Endothelial cell of umbilical vein (primary cell): ENCODE data around the gene ITGA1. TPM values are rescaled to one million over a fixed set of nuclear protein-coding genes. Genes with fewer than 3 reads are reported as not detected.

Experiments
- BruUV-seq: library from RNA; stranded (reverse); fragments of 400-500 nt; replicated peaks from 2 replicates; lab custom pipeline; 2021; lab: Mats Ljungman, UMichigan
- CTCF ChIA-PET: fragments of 300-600, 350-600 bp; sonication (Branson Sonifier 250); formaldehyde crosslinking; loops from one replicate; lab custom pipeline; 2021; ENCODE audit warnings: antibody characterized with exemption, inconsistent platforms; lab: Charles Lee
- POLR2A ChIA-PET: fragments of 300-600, 350-600 bp; sonication (Branson Sonifier 250); formaldehyde crosslinking; loops from one replicate; lab custom pipeline; 2021; ENCODE audit warnings: antibody characterized with exemption, inconsistent platforms; lab: Charles Lee
- DNase-seq: peaks from one replicate; pipeline ENCODE4 v3.0.0-alpha.2; 2011; ENCODE audit warnings: low read depth, low spot score
- FAIRE-seq: peaks from 2 replicates; lab custom pipeline; 2011; peaks lifted over from hg19 to GRCh38; lab: Jason Lieb, UNC
- H2AFZ ChIP-seq: 2 replicates; pipeline ENCODE4 v1.6.0; 2012; ENCODE audit warnings: low read depth, low read length, control low read depth, inconsistent platforms
- H3K27ac ChIP-seq: 2 replicates; pipeline ENCODE4 v1.5.1; 2011; ENCODE audit warnings: low read depth, mild to moderate bottlenecking, control low read depth, low read length, moderate library complexity; ENCODE audit not compliant: insufficient read depth
- H3K27me3 ChIP-seq, 2 experiments: 2 replicates each; pipeline versions ENCODE4 v1.6.0 to v1.6.1; 2011; ENCODE audit warnings: low read length in 2 of 2, mixed read lengths in 1 of 2; ENCODE audit not compliant: control insufficient read depth in 2 of 2, insufficient read depth in 2 of 2
- H3K36me3 ChIP-seq, 2 experiments: 2 replicates in 1 of 2; 3 replicates in 1 of 2; pipeline ENCODE4 v1.5.1; 2011; ENCODE audit warnings: low read length in 2 of 2, mild to moderate bottlenecking in 1 of 2, moderate library complexity in 1 of 2; ENCODE audit not compliant: control insufficient read depth in 2 of 2, insufficient read depth in 2 of 2; ENCODE audit errors: extremely low read depth in 1 of 2
- H3K4me1 ChIP-seq: 3 replicates; pipeline ENCODE4 v1.5.1; 2011; ENCODE audit warnings: mild to moderate bottlenecking, low read length; ENCODE audit not compliant: control insufficient read depth, insufficient read depth; ENCODE audit errors: extremely low read depth
- H3K4me2 ChIP-seq: 2 replicates; pipeline ENCODE4 v1.6.1; 2011; ENCODE audit warnings: low read length, control low read depth, mixed read lengths; ENCODE audit not compliant: insufficient read depth
- H3K4me3 ChIP-seq, 3 experiments: fragments of 200-600 bp in 1 of 3; sonication (generic), shearing (Covaris generic) in 1 of 3; replicated peaks in 1 of 3; 2 replicates each; pipeline ENCODE4 v1.5.1; 2011 to 2016; ENCODE audit warnings: control low read depth in 3 of 3, low read length in 3 of 3, mild to moderate bottlenecking in 2 of 3, inconsistent platforms in 1 of 3, low read depth in 1 of 3, moderate library complexity in 1 of 3; ENCODE audit not compliant: insufficient read depth in 1 of 3
- H3K79me2 ChIP-seq: 2 replicates; pipeline ENCODE4 v1.6.0; 2012; ENCODE audit warnings: low read length, inconsistent platforms; ENCODE audit not compliant: control insufficient read depth, insufficient read depth
- H3K9ac ChIP-seq: replicated peaks from 2 replicates; pipeline ENCODE3; 2011; ENCODE audit warnings: low read length, control low read depth; ENCODE audit not compliant: insufficient read depth; ENCODE audit errors: extremely low read depth
- H3K9me1 ChIP-seq: replicated peaks from 3 replicates; pipeline ENCODE4 v1.6.0; 2011; ENCODE audit warnings: mild to moderate bottlenecking, low read length; ENCODE audit not compliant: control insufficient read depth, insufficient read depth; ENCODE audit errors: extremely low read depth
- H3K9me3 ChIP-seq: replicated peaks from 2 replicates; pipeline ENCODE4 v1.5.1; 2012; ENCODE audit warnings: low read length, inconsistent platforms; ENCODE audit not compliant: control insufficient read depth, insufficient read depth
- H4K20me1 ChIP-seq: replicated peaks from 2 replicates; pipeline ENCODE3; 2011; ENCODE audit warnings: mild to moderate bottlenecking, low read length; ENCODE audit not compliant: control insufficient read depth, insufficient read depth; ENCODE audit errors: extremely low read depth
- EZH2 ChIP-seq: IDR thresholded peaks from 2 replicates; pipeline ENCODE4 v1.6.1; 2012; ENCODE audit warnings: borderline replicate concordance, low read depth, mild to moderate bottlenecking, moderate library complexity, low read length, inconsistent platforms; ENCODE audit not compliant: severe bottlenecking
- FOS ChIP-seq: IDR thresholded peaks from 2 replicates; pipeline ENCODE4 v1.6.1; 2011; ENCODE audit warnings: mild to moderate bottlenecking, low read length, moderate library complexity, borderline replicate concordance; ENCODE audit not compliant: insufficient read depth
- GATA2 ChIP-seq: IDR thresholded peaks from 2 replicates; pipeline ENCODE4 v1.7.0; 2011; ENCODE audit warnings: low read depth, mild to moderate bottlenecking, moderate library complexity, mixed read lengths, low read length; ENCODE audit not compliant: insufficient read length, insufficient read depth
- JUN ChIP-seq: IDR thresholded peaks from 2 replicates; pipeline ENCODE4 v1.6.1; 2011; ENCODE audit warnings: borderline replicate concordance, low read depth; ENCODE audit not compliant: insufficient read length, insufficient read depth
- MYC ChIP-seq: IDR thresholded peaks from one replicate; pipeline ENCODE4 v1.6.1; 2011; ENCODE audit warnings: mild to moderate bottlenecking, low read depth, low read length
- POLR2A ChIP-seq: IDR thresholded peaks from 2 replicates; pipeline ENCODE4 v1.6.1; 2012; ENCODE audit warnings: low read depth, mild to moderate bottlenecking, control low read depth, low read length
- POLR2AphosphoS5 ChIP-seq: IDR thresholded peaks from 2 replicates; pipeline ENCODE4 v1.6.1; 2012; ENCODE audit warnings: low read depth, mild to moderate bottlenecking, control low read depth, low read length, moderate library complexity; ENCODE audit not compliant: insufficient read depth
- dilution Hi-C: fragments of 300-500 bp; cut with MboI; formaldehyde crosslinking; loops from one replicate; pipeline ENCODE4 v1.15.0; 2019; ENCODE audit warnings: low sequenced_read_pairs; ENCODE audit not compliant: extremely low pct_ligation_motif_present
- intact Hi-C: fragments of 100-400 bp; cut with micrococcal nuclease; formaldehyde crosslinking; loops from one replicate; pipeline ENCODE4 v1.10.0; 2022
- polyA plus RNA-seq, 4 experiments: library from polyadenylated mRNA; depleted of rRNA in 3 of 4; stranded (reverse) in 3 of 4; unstranded in 1 of 4; fragments of >200 nt; gene quantifications; 2 replicates each; pipeline versions ENCODE4 v1.2.1 to v1.2.3, GENCODE V29; 2011 to 2012; ENCODE audit warnings: missing spikeins in 1 of 4
- total RNA-seq: library from RNA; stranded (reverse); gene quantifications from 2 replicates; pipeline ENCODE4 v1.2.3, GENCODE V29; 2021
- TF ChIP-seq, protein P1 (sequence below), 2 donors: IDR thresholded peaks; 1 replicate in 1 of 2; 2 replicates in 1 of 2; pipeline ENCODE4 v1.5.1; 2011; ENCODE audit warnings: low read length in 2 of 2, mild to moderate bottlenecking in 2 of 2, moderate library complexity in 2 of 2, control low read depth in 1 of 2, inconsistent platforms in 1 of 2, low read depth in 1 of 2; ENCODE audit not compliant: insufficient read depth in 1 of 2; ENCODE audit errors: extremely low read depth in 1 of 2
- TF ChIP-seq, protein P2 (sequence below): IDR thresholded peaks from 2 replicates; pipeline ENCODE4 v1.6.1; 2011; ENCODE audit not compliant: insufficient read depth, insufficient read length

The ITGA1 gene
- total and polyA plus RNA-seq, 2 donors (not counting 3 experiments of a cell fraction or from before 2014, with no cell fraction given), result 0.65 to 1.9 TPM

DNA sequence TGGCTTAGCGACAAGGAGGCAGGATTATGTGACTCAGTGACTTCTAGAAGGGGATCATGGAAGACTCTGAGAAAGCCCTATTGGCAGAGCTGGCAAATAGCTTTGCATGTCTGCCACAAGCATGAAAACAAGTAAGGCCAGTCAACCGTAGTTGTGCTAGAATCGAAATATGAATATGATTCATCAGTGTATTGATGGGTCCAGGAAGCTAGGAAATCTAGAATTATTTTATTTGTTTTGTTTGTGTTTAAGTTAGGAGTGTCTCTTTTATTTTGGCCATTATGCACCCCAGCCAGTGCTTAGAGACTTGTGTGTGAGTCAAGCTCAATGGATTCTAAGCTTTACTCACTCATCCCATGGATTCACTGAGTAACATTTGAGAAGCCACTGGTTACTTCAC lies 197.6 kb downstream of the ITGA1 start:
- no peak overlapping the region for H3K4me3 ChIP-seq
- no peaks in the 10 kb centered on the region for H3K36me3 ChIP-seq
- TF ChIP-seq FOS (peak; percentile 10), EZH2 (no peak)
- H2AFZ ChIP-seq, result no peak overlapping the region
- H3K27me3 ChIP-seq, result no peaks in the 10 kb centered on the region
- intact Hi-C loops, result no loop called here
- ChIA-PET POLR2A (interaction anchor here (0.7 kb wide), 1 partner anchor 120 kb away, joined by 7 read pairs; no protein-coding TSS in a partner anchor), CTCF (interaction anchor here (0.8 to 1.8 kb wide), 3 partner anchors 37 to 70 kb away, joined by 3 to 11 read pairs (median 4); no protein-coding TSS in a partner anchor)
- peak overlapping the region; percentile 14 for H3K4me2 ChIP-seq
- H4K20me1 ChIP-seq, result no peaks in the 10 kb centered on the region
- no peak overlapping the region for H3K27ac ChIP-seq
- dilution Hi-C loops, result no loop called here
- no peak overlapping the region for H3K9ac ChIP-seq
- H3K9me1 ChIP-seq, result no peaks in the 10 kb centered on the region
- peaks cover 51% of the 10 kb centered on the region for H3K4me1 ChIP-seq
- BruUV-seq, result no TSS peak
- no peaks in the 10 kb centered on the region for H3K9me3 ChIP-seq
- peak; percentile 43 for DNase-seq
- peak; percentile 53 for FAIRE-seq
- H3K79me2 ChIP-seq, result peaks cover 11% of the 10 kb centered on the region

GRCh38 chr5:52987711-52988331 lies 200.1 kb downstream of the ITGA1 start:
- TF ChIP-seq GATA2 (peak; percentile 99), MYC (no peak), POLR2AphosphoS5 (no peak), FOS (peak; percentile 90), POLR2A (no peak), JUN (peak; percentile 66), EZH2 (no peak)
- TF ChIP-seq, protein P1, sequence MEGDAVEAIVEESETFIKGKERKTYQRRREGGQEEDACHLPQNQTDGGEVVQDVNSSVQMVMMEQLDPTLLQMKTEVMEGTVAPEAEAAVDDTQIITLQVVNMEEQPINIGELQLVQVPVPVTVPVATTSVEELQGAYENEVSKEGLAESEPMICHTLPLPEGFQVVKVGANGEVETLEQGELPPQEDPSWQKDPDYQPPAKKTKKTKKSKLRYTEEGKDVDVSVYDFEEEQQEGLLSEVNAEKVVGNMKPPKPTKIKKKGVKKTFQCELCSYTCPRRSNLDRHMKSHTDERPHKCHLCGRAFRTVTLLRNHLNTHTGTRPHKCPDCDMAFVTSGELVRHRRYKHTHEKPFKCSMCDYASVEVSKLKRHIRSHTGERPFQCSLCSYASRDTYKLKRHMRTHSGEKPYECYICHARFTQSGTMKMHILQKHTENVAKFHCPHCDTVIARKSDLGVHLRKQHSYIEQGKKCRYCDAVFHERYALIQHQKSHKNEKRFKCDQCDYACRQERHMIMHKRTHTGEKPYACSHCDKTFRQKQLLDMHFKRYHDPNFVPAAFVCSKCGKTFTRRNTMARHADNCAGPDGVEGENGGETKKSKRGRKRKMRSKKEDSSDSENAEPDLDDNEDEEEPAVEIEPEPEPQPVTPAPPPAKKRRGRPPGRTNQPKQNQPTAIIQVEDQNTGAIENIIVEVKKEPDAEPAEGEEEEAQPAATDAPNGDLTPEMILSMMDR (IDR thresholded peaks at IDR 0.05; ENCODE audit: extremely low read depth in 1 of 2, insufficient read depth in 1 of 2, low read depth in 1 of 2, low read length in 2 of 2), result no peak
- TF ChIP-seq, protein P2, sequence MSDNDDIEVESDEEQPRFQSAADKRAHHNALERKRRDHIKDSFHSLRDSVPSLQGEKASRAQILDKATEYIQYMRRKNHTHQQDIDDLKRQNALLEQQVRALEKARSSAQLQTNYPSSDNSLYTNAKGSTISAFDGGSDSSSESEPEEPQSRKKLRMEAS, result no peak
- Histone ChIP-seq H4K20me1 (no peaks in the 10 kb centered on the region), H2AFZ (no peak overlapping the region), H3K79me2 (peaks cover 37% of the 10 kb centered on the region), H3K9me3 (no peaks in the 10 kb centered on the region), H3K27me3 (no peaks in the 10 kb centered on the region), H3K27ac (peak overlapping the region; percentile 83), H3K9me1 (no peaks in the 10 kb centered on the region), H3K4me1 (peaks cover 74% of the 10 kb centered on the region), H3K4me2 (peak overlapping the region; percentile 85), H3K9ac (peak overlapping the region; percentile 76), H3K36me3 (no peaks in the 10 kb centered on the region), H3K4me3 (peak overlapping the region in 1 of 3 experiments; percentile 80)
- FAIRE-seq (peak; percentile 82), DNase-seq (peak; percentile 83)
- TSS peak; percentile 2 for BruUV-seq
- CTCF ChIA-PET, result interaction anchor here (0.7 to 5.1 kb wide), 18 partner anchors 9 to 112 kb away, joined by 3 to 64 read pairs (median 5); no protein-coding TSS in a partner anchor
- intact Hi-C loops, result loop anchor here (1.0 to 2.0 kb wide), 3 partner anchors 17 to 75 kb away; no protein-coding TSS in a partner anchor
- POLR2A ChIA-PET, result interaction anchor here (0.5 kb wide), 1 partner anchor 44 kb away, joined by 3 read pairs; no protein-coding TSS in a partner anchor
- dilution Hi-C loops, result no loop called here
